Erythroblast (primary cell): ENCODE measurements around the gene CCSER1.

Source experiments
- GATA1 ChIP-seq: IDR thresholded peaks from 2 replicates; pipeline ENCODE4 v1.6.1; 2011; ENCODE audit warnings: low read depth, mild to moderate bottlenecking, control low read depth, low read length, moderate library complexity
- POLR2A ChIP-seq: IDR thresholded peaks from 2 replicates; pipeline ENCODE4 v1.6.1; 2011; ENCODE audit warnings: mild to moderate bottlenecking, low read length

GRCh38 chr4:90995996-90996395 is 868.8 kb downstream of the CCSER1 start:
- TF ChIP-seq POLR2A, result no peak
- no peak for TF ChIP-seq GATA1
